ENCODE measurements around the gene RPS3A. TPM values are rescaled to one million over a fixed set of nuclear protein-coding genes. Genes with fewer than 3 reads are reported as not detected.

The RPS3A gene
- polyA plus RNA-seq, 1 donor from 2014 or later: 4,982 TPM

GRCh38 chr4:151092488-151092887 lies 6.9 kb upstream of the RPS3A start:
- H3K27me3 ChIP-seq (ENCODE audit: insufficient read depth, low read depth, low read length): no peaks in the 10 kb centered on the region
- no peaks in the 10 kb centered on the region for H3K36me3 ChIP-seq (ENCODE audit: insufficient read depth, low read length)
- no peaks in the 10 kb centered on the region for H3K9me2 ChIP-seq (ENCODE audit: insufficient read depth, low read length)
- no peaks in the 10 kb centered on the region for H3K79me2 ChIP-seq (replicated peaks; ENCODE audit: insufficient read depth, low read length)
- no peak overlapping the region for H3K9ac ChIP-seq (ENCODE audit: low read length)
- TF ChIP-seq SMC3 (conservative IDR thresholded peaks at IDR 0.05; ENCODE audit: poor library complexity): no peak
- no peak for TF ChIP-seq TAF1 (IDR thresholded peaks at IDR 0.05; ENCODE audit: low read depth)
- TF ChIP-seq MXI1 (conservative IDR thresholded peaks at IDR 0.05; ENCODE audit: poor library complexity, severe bottlenecking): no peak
- TF ChIP-seq EZH2 (IDR thresholded peaks at IDR 0.05; ENCODE audit: borderline replicate concordance, insufficient read depth, low read length, poor library complexity, severe bottlenecking): no peak
- no peak for TF ChIP-seq CTCF (IDR thresholded peaks at IDR 0.05; ENCODE audit: poor library complexity, severe bottlenecking)
- TF ChIP-seq EP300 (conservative IDR thresholded peaks at IDR 0.05; ENCODE audit: poor library complexity, severe bottlenecking): no peak
- no peak for TF ChIP-seq POLR2AphosphoS5 (IDR thresholded peaks at IDR 0.05)
- TF ChIP-seq REST (IDR thresholded peaks at IDR 0.05; ENCODE audit: borderline replicate concordance): no peak
- no peak for TF ChIP-seq RAD21 (conservative IDR thresholded peaks at IDR 0.05)
- no peaks in the 10 kb centered on the region for H3K9me3 ChIP-seq (ENCODE audit: low read length)
- no peak overlapping the region for H3K4me3 ChIP-seq (ENCODE audit: low read length)
- no peak overlapping the region for H2AFZ ChIP-seq (ENCODE audit: low read depth, low read length)
- no peaks in the 10 kb centered on the region for H4K20me1 ChIP-seq (ENCODE audit: insufficient read depth)
- H3K27ac ChIP-seq (ENCODE audit: low read length): no peak overlapping the region
- no peak overlapping the region for H3K4me2 ChIP-seq (ENCODE audit: low read length)
- no peaks in the 10 kb centered on the region for H3F3A ChIP-seq (ENCODE audit: insufficient read depth, low read length, poor library complexity, severe bottlenecking)

GRCh38 chr4:151093203-151093602 lies 6.2 kb upstream of the RPS3A start:
- no peaks in the 10 kb centered on the region for H3K36me3 ChIP-seq (ENCODE audit: insufficient read depth, low read length)
- no peaks in the 10 kb centered on the region for H3K79me2 ChIP-seq (replicated peaks; ENCODE audit: insufficient read depth, low read length)
- H2AFZ ChIP-seq (ENCODE audit: low read depth, low read length): no peak overlapping the region
- H3K9me2 ChIP-seq (ENCODE audit: insufficient read depth, low read length): no peaks in the 10 kb centered on the region
- no peaks in the 10 kb centered on the region for H4K20me1 ChIP-seq (ENCODE audit: insufficient read depth)
- H3K27ac ChIP-seq (ENCODE audit: low read length): no peak overlapping the region
- H3K9ac ChIP-seq (ENCODE audit: low read length): no peak overlapping the region
- no peaks in the 10 kb centered on the region for H3K27me3 ChIP-seq (ENCODE audit: insufficient read depth, low read depth, low read length)
- no peaks in the 10 kb centered on the region for H3F3A ChIP-seq (ENCODE audit: insufficient read depth, low read length, poor library complexity, severe bottlenecking)
- H3K9me3 ChIP-seq (ENCODE audit: low read length): no peaks in the 10 kb centered on the region
- H3K4me2 ChIP-seq (ENCODE audit: low read length): no peak overlapping the region
- TF ChIP-seq REST (IDR thresholded peaks at IDR 0.05; ENCODE audit: borderline replicate concordance) (no peak), EP300 (conservative IDR thresholded peaks at IDR 0.05; ENCODE audit: poor library complexity, severe bottlenecking) (no peak)
- no peak overlapping the region for H3K4me3 ChIP-seq (ENCODE audit: low read length)

Measured in neural cell (in vitro differentiated cells).